HG03064 (cell line): ENCODE measurements around the gene MAN1C1.

Experiments
- ATAC-seq: cut with Tn5 transposase; IDR thresholded peaks from one replicate; pipeline ENCODE4 v1.9.1; 2021; ENCODE audit warnings: low read depth; ENCODE audit not compliant: unreplicated experiment

Gene MAN1C1

DNA sequence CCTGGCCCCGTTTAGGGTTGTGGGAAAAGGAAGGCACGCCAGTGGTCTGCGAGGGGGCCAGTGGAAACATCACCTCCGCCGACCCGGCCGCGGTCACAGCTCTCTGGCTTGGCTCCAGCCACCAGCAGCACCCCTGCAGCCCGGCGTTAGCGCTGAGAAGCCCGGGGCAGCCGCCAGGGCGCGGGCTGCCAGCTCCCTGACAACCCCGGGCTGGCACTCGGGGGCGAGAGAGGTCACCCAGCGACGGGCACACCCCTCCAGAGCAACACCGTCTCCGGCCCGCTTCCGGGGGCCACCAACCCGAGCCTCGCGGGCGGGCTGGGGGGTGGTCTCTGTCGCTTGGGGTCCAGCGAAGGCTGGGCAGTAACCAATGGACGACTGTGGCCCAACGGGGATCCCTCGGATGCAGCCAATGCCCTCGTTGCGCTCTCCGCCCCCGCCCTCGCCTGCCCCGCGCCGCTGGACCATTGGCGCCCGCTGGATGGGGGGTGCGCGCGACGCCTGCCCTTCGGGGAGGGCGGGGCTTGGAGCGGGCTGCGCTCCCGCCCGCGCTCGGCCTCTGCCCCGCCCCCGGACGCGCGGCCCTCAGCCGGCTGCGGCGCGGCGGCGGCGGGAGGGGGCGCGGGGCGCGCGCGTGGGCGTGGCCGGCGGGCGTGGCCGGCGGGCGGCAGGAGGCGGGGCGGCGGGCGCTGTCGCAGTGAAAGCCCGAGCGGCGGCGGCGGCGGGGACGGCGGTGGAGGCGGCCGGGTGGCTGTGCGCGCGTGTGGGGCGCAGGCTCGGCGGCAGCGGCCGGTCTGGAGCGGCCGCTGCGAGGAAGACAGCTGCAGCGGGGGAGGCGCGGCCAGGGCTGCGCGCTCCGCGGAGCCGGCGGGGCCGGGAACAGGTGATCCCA is at the start of gene MAN1C1:
Gene MAN1C1, plus strand, starts transcription at position 697 of the 892 bp plus-strand sequence. CDS start 1,007 bp downstream, outside the sequence.
- ATAC-seq, result no peak

DNA sequence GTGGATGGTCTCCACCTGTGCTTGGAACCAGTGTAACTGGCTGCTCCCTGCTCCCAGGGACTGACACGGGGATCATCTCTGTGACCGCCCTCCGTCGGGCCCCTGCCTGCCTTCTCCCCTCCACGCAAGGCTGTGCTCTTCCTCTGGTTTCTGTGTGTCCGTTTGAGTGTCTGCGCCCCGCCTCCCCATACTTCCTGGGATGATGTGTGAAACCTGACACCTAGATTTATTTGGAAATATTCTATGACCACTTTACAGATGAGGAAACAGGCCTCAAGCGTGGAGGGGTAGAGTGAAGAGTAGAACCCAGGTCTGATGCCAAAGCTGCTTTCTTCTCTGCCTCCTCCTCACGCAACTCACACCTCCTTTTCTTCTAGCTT is 48.9 kb upstream of the MAN1C1 start:
- no peak for ATAC-seq

DNA sequence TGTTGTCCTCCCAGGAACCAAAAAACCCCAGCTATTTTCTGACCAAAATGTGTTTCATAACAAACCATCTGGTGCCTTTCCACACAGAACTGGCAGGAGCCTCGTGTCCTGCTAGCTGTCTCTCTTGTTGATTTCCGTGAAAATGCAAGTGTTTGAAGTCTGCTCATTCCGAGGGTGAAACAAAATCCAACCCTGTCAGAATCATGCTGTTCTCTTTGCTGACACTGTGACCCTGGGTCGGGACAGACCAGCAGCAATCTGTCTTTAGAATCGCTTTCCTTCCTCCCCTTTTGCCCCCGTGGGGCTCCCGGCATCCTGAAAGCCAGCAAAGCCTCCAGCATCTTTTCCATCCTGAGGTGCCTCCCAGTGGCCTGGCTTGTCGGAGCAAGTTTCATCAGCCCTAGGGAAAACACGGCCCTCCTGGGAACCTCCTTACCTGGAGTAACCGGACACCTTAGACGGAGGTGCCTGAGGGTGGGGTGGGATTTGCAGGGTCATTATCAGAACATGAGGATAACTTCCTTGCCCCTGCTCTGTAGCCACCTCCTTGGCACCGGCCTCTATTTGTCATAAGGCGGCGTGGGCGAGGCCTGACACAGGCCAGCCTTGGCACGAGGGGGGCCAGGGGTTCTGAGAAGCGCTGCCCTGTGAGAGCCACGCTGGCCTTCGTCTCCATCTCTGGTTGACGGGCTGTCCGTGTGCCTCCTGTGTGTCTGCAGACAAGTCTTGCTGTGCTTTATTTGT is 48.3 kb upstream of the MAN1C1 start:
- ATAC-seq, result no peak

DNA sequence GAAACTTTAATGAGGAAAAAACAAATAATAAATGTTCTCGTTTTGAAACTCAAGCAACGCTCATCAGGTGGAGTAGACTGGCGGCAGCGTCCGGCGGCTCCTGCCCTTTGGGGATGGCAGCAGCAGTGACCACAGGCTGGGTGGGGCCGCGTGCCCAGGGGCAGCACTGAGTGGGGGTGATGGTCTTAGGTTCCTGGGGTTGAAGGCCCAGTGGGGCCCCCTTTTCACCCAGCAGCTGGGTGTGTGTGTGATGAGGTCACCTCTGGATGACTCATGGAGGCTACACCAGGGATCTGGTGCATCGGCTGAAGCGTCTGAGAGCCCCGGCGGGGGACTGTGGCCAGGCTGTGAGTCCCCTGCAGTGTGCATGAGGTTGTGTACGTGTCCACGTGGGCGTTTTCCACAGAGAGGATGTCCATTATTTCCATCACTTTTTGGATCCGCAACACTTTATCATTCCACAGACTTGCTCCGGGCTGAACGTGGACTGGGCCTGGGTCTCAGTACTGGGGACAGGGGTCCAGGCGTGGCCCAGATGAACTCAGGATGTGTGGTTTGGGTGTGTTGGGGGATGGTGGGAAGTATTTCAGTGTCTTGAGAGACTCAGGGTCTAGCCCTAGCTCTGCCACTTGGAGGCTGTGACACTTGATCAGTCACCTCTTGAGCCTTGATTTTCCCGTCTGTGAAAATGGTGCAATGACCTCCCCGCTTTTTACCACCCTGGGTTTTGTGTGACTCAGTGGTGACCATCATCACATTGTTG is 47.6 kb upstream of the MAN1C1 start:
- no peak for ATAC-seq

DNA sequence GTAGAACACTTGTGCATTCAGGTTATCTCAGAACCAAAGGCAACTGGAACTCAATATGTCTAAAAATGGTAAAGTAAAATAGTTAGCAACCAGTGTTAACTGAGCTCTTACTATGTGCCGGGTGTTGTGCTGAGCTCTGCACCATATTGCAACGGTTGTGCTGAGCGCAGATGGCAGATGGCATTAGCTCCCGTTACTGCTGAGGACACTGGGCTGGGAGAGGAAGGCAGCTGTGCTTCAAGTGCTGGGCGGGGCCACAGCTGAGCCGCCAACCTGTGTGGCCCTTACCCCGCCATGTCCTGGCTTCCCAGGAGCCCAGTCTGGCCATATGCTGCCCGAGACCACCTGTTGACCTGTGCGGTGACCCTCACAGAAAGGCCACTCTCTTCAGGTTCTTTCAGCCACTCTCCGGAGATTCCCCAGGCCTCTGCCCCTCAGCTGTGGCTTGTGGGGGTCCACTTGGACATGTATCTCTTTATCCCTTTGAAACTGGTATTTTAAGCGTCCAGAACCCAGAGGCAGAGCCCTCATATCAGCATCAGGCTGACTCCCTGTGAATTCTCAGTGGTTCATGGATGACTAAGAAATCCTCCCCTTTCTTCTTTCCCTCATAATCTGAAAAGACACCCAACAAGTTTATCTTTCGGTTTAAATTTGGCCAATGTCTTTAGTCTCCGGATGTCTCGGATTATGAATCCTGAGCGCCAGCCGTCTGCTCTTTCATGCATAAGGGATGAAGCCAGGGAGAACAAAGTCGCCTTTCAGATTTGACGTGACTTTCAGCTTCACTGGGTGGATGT is 46.8 kb upstream of the MAN1C1 start:
- ATAC-seq, result no peak

DNA sequence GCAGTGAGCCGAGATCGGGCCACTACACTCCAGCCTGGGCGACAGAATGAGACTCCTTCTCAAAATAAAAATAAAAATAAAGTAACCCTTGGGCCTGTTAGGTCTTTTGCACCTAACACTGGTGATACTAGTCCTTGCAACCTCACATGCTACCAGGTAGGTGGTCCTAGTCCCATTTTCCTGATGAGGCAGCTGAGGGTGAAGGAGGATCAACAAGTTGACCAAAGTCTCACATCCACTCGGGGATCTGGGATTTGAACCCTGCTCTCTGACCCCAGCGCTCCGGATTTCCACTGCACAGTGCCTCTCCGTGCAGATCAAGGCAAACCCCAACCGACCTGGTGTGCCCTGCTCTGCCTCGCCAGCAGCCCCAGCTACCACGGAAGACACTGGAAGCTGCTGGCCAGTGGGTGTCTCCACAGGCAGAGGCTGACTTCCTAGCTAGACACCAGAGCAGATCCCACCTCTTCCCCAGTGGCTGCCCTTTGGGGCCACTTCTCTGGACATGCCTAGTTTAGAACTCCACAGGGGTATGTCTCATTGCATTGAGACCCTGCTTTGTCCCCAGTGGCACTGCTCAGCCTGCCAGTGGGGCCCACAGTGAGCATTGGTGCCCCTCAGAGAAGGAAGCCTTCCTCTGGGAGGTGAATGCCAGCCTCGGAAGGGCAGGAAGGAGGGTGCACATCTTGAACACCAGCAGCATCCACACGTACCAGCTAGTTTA is 45.6 kb upstream of the MAN1C1 start:
- ATAC-seq, result no peak

DNA sequence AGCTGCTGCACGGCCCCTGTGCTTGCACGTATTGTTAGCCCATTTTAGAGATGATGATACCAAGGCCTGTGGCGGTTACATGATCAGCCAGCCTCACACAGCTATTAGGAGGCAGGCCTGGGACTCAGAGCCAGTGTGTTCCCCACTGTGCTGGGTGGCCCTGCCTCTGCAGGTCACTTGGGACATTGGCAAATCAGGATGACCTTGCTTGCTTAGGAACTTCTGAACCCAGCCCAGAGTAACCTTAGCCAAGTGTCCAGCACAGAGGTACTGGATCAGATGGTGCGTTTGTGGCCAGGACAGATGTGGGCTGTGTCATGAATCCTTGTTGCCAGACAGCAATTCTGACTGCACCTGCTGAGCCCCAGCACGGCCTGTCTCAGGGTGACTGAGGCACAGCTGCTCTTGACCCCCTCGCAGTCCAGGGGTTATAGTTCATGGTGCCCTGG is 45.0 kb upstream of the MAN1C1 start:
- no peak for ATAC-seq

DNA sequence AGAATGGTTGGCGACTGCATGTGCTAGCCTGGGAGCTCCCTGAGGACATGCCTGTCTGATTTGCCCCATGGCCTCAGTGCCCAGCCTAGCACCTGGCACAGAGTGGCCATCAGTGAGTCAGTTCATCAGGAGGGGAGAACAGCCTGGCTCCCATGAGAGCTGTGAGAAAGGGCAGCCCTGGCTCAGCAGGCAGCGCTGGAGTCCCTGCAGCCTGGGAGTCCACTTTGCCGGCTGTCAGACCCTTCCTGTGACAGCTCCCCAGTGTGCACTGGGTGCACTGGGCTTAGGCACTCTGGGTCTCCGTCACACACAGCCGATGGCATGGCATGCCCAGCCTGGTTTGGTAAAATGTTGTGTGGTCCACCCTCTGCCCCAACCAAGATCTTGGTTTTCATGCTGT is 44.5 kb upstream of the MAN1C1 start:
- no peak for ATAC-seq

DNA sequence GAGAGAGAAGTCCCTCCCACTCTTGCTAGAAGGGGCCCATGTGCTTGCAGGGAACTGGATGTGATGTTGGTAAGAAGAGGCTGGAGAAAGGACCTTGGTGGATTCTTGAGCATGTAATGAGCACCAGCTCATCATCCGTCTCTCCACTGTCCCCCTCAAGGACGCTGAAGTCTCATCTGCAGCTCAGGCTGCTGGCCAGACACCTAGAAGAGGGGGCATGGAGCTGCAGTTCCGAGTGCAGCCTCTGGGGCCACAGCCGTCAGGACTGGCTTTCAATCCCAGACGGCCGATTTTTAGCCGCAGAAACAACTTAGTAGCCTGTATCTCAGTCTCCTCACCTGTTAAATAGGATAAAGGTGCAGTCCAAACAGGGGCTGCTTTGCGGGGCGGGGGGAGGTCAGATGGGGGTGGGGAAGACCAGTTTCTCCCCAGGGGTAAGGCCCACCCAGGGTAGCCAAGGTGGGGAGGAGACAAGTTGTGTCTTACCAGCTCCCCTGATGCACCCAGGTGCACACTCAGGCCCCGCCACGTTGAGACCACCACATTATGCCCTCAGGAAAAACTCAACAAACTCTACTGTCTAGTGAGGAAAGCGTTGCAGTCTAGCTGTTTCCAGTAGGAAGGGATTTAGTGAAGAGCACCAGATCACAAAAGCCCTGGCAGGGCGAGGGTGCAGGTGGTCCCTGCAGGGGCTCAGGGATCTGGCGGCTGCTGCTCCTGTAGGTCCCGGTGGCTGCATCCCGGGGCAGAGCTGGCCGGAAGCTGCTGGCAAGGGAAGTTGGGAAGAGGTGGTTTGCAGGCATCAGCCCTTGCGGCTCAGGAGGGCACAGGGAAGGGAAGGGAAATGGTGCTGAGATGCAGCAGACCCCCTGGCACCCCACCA is 43.6 kb upstream of the MAN1C1 start:
- no peak for ATAC-seq

DNA sequence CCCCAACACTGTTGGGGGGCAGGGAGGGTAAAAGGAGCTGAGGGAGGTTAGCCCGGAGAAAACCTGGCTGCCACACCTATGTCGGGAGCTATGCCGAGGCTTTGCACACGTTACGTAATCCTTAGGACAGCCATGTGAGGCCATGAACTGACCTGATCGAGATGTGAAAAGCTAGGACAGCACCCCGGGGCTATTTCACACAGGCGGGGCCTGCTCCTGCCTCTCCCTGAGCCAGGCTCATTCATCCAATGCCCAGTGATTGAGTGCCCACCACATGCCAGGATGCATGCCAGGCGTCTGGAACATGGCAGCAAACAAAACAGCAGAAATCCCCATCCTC is 43.0 kb upstream of the MAN1C1 start:
- no peak for ATAC-seq

DNA sequence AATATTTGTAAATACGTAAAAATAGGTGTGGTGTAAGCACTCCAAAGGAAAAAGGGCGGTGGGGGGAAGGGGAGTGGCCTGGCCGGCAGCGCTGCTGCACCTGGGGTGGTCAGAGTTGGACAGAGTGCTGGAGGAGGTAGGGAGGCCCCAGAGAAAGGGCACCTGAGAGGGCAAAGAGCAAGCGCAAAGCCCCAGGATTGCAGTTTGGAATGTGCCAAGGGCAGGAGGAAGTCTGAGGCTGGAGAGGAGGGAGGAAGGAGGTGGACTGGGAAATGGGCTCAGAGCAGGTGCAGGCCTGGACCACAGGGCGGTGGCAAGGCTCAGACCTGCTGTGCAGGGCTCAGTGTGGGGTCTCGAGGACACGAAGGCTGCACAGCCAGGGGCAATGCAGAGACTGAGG is 42.6 kb upstream of the MAN1C1 start:
- no peak for ATAC-seq

DNA sequence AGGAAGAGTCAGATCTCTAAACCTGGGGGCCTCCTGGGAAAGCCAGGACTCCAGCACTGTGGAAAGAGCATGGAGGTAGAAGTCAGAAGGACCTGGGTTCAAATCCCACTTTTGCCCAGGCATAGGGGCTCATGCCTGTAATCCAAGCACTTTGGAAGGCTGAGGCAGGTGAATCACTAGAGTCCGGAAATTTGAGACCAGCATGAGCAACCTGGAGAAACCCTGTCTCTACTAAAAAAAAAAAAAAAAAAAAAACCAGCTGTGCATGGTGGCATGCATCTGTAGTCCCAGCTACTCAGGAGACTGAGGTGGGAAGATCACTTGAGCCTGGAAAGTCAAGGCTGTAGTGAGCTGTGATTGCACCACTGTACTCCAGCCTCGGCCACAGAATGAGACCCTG is 41.4 kb upstream of the MAN1C1 start:
- ATAC-seq, result no peak

DNA sequence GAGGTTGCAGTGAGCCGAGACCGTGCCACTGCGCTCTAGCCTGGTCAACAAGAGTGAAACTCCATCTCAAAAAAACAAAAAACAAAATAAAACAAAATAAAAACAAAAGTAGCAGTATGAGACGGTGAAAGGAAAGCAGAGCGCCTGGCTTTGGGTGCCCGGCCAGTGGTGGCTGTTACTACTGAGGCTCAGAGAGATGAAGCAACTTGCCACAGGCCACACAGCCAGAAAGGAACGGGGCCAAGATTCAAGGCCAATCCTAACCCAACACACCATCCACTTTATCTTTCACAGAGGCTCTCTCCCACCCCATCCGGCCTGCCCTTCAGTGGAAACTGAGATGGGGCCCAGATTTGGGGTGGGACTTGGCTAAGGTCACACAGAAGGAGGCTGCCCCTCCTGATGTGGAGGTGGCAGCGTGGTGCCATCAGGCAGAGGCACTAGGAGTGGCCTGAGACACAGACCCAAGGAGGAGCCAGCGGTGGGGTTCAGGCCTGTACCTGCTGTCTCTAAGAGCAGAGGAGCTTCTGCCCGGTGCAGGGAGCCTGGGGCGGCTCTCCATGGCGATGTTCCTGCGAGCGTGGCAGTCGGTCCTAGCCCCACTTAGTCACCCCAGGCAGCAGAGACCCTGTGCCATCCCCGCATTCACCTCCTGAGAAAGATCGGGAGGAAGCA is 40.0 kb upstream of the MAN1C1 start:
- no peak for ATAC-seq

DNA sequence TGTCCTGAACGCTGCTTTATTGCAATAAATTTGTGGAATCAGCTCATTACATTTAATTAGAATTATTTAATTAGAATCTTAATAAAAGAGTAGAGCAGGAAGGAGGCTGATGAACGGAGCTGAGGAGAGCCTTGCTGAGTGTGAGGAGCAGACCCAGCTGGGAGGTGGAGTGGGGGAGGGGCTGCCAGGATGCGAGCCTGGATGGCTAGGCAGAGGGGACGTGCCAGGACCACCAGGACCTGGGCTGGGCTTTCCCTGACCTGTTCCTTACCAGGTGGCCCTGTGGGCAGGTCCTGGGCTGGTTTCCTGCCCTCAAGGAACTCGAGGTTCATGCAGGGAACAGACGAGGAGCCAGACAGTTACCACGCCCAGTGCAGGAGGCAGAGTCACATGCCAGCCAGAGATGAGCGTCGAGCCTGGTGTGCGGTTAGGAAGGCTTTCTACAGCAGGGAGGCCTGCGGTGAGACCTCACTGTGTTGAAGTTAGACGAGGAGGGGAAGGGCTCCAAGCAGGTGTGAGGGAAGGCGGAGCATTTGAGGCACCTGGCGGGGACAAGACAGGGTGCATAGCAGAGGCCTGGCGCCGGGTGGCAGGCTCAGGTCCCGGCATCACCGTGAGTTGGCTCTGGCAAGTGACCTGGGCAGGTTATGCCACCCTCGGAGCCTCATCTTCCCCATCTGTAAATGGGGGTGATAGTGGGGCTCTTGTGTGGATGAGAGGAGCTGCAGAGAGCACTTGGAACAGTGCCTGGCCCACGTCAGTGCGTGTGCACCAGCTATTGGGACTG is 39.3 kb upstream of the MAN1C1 start:
- ATAC-seq, result no peak

DNA sequence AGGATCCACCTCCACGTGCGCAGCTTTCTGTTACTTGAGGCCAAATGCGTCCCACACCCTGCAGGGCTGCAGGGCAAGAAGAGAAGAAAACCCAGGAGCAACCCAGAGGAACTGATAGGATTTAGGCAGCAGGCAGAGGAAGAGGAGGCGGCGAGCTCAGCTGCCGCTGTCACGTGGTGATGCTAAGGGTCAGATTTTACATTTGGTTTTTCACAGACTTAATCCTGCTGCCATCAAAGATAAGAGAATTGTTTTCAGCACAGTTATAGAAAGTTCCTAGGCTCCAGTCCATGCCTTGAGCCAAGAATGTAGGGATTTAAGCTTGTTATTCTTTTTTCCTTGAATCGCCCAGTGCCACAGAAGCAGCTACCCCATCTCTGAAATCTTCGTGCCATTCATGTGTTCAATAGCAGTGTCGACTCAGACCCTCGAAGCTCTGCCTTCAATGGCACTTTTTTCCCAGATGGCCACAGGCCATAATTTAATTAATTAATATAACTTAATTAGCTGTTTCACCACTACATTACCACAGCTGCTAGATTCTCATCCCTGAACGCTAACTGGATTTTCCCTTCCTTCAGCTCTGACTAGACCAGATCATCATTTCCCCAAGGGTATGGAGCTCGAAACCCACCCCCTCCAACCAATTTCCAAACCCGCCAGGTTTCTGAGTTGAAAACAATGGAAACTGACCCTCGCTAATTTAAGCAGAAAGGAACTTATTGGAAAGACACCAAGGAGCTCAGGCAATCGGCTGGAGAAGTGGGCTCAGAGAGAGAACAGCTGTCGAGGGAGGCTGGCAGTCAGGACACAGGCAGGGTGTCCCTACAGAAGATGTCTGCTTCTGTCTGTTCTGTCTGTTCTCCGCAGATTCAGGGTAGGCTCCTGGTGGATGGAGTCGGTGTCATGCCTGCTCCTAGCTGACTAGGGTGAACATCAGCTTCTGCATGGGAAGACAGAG is 37.0 kb upstream of the MAN1C1 start:
- no peak for ATAC-seq

DNA sequence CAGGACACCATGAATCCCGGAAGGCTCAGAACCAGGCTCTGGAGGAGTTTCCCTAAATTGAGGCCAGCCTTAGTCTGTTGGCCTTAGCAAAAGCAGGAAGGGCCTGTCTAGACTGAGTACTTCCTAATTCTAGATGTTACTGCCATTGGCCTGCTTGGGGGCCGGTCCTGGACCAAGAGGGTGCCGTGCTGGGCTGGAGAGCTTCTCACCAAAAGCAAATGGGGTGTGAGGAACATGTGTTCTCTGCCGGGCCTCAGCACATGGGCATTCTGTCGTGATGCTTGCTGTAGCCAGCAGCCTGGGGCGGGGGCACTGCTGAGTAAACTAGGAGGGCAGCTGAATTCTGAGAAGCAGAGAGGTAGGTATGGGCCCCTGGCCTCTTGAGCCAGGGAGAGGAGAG is 35.7 kb upstream of the MAN1C1 start:
- no peak for ATAC-seq
